GM12891 (cell line): ENCODE measurements around the gene BRAT1.

ENCODE experiments used
- DNase-seq: peaks from one replicate; pipeline ENCODE4 v3.0.0; 2011; ENCODE audit warnings: low spot score; ENCODE audit not compliant: insufficient read length
- FAIRE-seq: peaks from 2 replicates; lab custom pipeline; 2011; peaks lifted over from hg19 to GRCh38; lab: Jason Lieb, UNC
- PAX5 ChIP-seq: IDR thresholded peaks from 2 replicates; pipeline ENCODE4 v1.6.1; 2011; ENCODE audit warnings: low read length, moderate library complexity, mild to moderate bottlenecking; ENCODE audit not compliant: insufficient read depth, severe bottlenecking
- POLR2A ChIP-seq: IDR thresholded peaks from 2 replicates; pipeline ENCODE4 v1.6.1; 2011; ENCODE audit warnings: low read depth, low read length, control low read depth
- POLR2AphosphoS5 ChIP-seq: IDR thresholded peaks from 2 replicates; pipeline ENCODE4 v1.6.1; 2011; ENCODE audit warnings: low read depth, low read length, control low read depth
- POU2F2 ChIP-seq: IDR thresholded peaks from 2 replicates; pipeline ENCODE4 v1.6.1; 2011; ENCODE audit warnings: low read depth, mild to moderate bottlenecking, control low read depth, low read length, moderate library complexity
- SPI1 ChIP-seq: IDR thresholded peaks from 2 replicates; pipeline ENCODE4 v1.6.1; 2011; ENCODE audit warnings: low read depth, low read length, control low read depth
- TAF1 ChIP-seq: IDR thresholded peaks from 2 replicates; pipeline ENCODE4 v1.6.1; 2011; ENCODE audit warnings: low read depth, low read length, control low read depth

Gene BRAT1

DNA sequence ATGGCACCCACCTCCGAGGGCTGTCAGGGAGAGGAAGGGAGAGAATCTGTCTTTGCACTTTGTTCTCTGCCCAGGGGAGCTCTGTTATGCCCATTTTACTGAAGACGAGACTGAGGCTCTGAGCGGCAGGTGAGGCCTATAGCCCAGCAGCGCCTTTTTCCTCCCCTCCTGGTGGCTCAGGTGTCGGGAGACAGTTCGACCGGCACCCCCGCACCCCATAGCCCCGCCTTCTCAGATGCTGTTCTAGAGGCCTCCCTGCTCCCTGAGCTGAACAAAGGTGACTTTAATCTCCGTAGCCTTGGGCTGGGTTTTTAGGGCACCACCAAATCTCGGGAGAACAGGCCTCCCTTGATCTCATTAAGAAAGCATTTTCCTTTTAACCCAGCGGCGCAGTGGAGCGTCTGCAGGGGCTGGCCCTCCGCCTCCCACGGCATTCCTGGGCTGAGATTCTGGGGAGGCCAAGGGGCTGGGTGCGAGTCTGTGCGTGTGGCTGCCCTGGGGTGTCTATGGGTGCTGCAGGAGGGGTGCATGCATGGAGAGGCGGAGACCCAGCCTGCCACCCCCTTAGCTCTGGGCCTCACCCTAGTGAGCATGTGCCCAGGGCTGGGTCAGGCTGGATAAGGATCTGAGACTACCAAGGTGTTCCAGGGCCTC is 32.4 kb downstream of the BRAT1 start:
- FAIRE-seq (no peak), DNase-seq (no peak)
- TF ChIP-seq PAX5, result no peak
- no peak for TF ChIP-seq POU2F2
- no peak for TF ChIP-seq POLR2A
- TF ChIP-seq POLR2AphosphoS5, result no peak
- no peak for TF ChIP-seq TAF1

DNA sequence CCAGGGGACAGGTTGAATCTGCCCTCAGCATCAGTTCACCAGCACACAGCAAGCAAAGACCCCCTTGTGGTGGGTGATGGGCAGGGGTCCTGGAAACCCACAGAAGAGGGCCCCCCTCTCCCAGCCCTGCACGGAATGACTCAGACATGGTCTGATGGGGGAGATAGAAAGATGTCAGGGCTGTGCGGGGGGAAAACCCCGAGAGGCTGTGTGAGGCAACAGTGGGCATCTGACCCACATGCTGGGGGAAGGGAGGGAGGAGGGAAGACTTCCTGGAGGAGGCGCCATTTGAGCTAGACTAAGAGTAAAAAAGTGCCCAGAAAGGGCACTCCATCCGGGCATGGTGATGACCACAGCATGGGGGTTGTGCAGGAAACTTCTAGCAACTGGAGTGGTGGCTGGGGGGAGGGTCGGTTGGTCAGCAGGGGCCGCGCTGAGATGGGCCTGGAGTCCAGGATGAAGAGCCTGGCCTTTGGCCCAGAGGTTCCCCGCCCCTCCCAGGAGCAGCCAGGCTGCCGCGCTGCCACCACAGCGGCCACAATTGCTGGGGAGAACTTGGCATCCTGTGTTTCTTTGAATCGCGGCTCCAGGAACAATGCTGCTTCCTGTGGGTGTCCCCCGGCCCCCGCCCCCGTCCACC is 33.3 kb downstream of the BRAT1 start:
- DNase-seq (no peak), FAIRE-seq (peak; percentile 78)
- no peak for TF ChIP-seq TAF1
- TF ChIP-seq PAX5, result no peak
- no peak for TF ChIP-seq POU2F2

DNA sequence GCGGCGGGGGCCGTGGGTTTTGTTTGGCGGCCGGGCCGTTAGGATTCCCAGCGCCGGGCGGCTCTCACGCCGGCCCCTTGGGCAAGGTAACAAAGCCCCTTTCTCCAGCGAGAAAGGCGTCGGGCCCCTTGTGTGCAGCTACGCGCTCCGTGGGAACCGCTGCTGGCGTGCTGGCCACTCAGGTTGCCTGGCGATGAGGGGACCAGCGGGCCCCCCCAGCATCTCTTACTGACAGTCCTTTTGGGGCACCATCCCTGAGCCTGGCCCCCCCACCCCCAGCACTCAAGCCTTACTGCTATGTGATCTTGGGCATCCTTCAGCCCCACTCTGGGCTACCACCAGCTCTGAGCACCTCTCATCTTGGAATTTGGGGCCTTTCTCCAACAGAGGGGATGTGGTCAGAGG is 34.0 kb downstream of the BRAT1 start:
- no peak for DNase-seq
- no peak for FAIRE-seq

DNA sequence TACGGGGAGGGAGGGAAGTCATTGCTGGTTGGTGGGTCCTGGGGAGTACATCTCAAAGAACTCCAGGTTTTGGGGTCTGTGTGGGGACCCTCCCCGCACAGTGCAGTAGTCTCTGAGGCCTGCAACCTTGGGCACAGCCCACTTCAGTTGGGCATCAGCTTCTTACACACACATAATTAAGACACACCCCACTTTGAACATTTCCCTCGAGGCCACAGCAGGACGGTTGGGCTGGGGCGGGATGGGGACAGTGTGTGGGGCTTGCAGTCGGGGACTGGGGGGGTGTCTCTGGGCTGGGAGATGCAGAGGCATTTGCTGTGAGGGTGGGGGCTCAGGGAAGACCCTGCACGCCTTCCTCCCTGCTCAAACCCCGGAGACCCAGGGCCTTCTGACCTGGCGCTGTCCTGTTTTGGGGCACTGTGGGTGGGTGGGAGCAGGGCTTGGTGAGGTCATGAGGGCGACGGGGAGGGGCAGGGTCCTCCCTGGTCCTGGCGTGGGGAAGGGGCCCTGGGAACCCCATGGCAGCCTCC is 34.5 kb downstream of the BRAT1 start:
- no peak for TF ChIP-seq POU2F2
- TF ChIP-seq POLR2A, result no peak
- no peak for TF ChIP-seq SPI1
- no peak for TF ChIP-seq TAF1
- no peak for TF ChIP-seq POLR2AphosphoS5
- TF ChIP-seq PAX5, result no peak
- FAIRE-seq (no peak), DNase-seq (no peak)

More for the DNA sequence above, 34.0 kb downstream of the BRAT1 start:
- TF ChIP-seq SPI1 (no peak), TAF1 (no peak), POLR2A (no peak), PAX5 (no peak), POU2F2 (no peak), POLR2AphosphoS5 (no peak)

DNA sequence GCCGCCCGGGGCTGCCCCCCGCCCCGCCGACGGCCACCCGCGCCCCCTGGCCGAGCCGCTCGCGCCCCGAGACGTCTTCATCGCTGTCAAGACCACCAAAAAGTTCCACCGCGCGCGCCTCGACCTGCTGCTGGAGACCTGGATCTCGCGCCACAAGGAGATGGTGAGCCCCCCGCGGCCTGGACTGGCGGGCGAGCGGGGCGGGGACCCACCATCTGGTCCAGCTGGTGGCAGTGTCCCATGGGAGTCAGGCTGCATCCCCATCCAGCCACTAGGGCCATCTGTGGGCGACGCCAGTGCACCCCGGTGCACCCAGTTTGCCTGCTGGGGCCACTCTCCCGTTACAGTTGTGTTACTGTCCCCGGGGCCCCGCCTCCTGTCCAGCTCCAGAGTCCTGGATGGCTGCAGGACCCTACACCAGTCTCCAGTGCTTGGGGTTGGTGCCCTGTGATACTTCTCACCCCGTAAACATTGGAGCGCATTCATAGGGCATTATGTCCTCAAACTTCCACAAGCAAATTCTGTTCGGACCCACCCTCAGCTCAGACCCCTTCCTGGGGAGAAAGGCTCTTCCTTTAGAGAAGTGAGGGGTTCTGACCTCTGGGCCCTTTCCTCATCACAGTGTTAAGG is 35.1 kb downstream of the BRAT1 start:
- TF ChIP-seq SPI1, result no peak
- no peak for TF ChIP-seq POLR2A
- TF ChIP-seq PAX5, result no peak
- no peak for TF ChIP-seq POLR2AphosphoS5
- TF ChIP-seq POU2F2, result no peak
- TF ChIP-seq TAF1, result no peak
- FAIRE-seq (peak; percentile 62), DNase-seq (no peak)

DNA sequence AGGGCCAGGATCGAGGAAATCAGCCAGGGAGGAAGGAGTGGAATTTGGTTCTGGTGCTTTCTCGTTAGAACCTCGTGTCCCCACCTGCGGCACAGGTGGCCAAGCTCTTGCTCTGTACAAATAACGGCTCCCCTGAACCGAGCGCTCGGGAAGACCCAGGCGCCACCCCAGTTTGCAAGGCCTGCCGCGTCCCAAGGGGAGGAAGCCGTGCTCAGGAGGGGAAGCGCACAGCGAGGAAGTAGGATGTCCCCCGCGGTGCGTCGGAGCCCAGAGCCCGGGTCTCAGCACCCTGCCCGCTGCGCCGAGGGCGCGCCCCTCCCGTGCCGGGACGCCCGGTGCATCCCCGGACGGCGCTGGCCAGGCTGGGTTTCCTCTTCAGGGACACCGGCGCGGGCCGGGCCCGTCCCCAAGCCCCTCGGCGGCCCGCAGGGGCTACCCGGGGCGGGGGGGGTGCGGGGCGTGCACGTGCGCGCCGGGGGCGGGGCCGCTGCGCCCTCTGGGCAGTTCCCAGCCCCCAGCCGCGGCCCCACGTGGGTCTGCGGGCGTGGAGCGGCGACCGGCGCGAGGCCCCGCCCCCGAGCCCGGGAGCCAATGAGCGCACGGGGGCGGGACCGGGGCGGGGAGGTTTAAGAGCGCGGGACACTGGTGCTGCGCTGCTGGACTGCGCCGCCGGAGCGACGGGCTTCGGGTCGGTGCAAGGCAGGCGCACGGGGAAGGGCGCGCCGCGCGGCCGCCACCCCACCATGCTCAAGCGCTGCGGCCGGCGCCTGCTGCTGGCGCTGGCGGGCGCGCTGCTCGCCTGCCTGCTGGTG is 36.0 kb downstream of the BRAT1 start, which contains the start of gene LFNG:
Gene LFNG, plus strand, starts transcription at position 656 of the 812 bp plus-strand sequence. Its CDS starts 88 bp downstream, at position 744.
- peak; percentile 100 for DNase-seq
- FAIRE-seq, result peak; percentile 94
- TF ChIP-seq POU2F2, result no peak

DNA sequence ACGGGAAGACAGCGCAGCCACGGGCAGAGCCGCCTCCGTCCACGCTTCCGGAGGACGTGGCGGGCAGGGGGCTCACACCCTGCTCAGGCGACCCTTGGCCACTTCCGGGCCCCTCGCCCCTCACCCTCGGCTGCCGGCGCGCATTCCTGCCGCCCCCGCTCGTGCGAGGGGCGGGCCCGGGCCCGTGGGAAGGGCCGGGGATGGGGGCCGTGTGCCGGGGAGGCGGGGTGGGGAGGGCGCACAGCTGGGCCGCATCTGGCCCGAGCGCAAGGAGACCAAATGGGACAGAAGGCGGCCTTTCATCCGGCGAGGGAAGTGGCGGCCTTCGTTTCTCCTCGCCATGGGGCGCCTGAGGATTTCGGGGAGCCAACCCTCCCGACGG is 36.6 kb downstream of the BRAT1 start:
- DNase-seq (no peak), FAIRE-seq (no peak)
- TF ChIP-seq POLR2AphosphoS5 (no peak), SPI1 (no peak), TAF1 (no peak), PAX5 (no peak), POLR2A (no peak), POU2F2 (no peak)

DNA sequence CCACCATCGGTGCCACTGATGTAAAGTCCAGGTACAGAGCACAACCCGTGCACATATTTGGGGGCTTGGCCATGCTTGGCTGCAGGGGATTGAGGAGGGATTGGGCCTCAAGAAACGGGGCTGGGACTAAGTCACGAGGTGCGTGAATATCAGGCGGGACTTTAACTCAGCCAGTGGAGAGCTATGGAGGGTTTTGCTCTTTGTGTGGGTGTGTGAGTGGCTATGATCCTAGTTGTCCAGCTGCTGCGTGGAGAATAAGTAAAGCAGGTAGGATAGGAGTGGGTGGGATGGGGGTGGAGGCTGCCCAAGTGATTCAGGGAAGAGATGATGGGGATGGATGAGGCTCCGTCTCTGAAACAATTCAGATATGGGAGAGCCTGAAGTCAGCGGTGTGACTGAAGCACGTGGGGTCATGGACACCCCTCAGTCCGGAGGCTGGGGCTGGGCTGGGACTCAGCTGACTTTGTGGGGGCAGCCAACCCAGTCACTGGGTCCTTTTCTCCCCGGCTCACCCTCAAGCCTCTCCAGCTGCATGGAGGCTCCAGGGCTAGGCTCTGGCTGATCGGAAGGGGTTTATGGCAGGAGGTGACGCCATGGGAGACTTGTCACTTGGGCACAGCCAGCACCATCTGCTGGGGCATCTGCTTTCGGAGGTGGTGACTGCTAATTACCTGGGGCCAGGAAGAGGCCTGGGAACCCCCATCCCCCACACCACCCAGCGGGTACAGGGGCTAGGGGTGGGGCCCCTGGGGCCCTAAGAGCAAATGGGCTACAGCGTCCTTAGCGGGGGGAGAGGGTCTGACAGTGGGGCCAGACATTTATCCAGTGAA is 37.4 kb downstream of the BRAT1 start:
- DNase-seq (no peak), FAIRE-seq (no peak)
- no peak for TF ChIP-seq PAX5
- no peak for TF ChIP-seq POU2F2
- TF ChIP-seq TAF1, result no peak
- TF ChIP-seq POLR2AphosphoS5, result no peak
- no peak for TF ChIP-seq SPI1
- no peak for TF ChIP-seq POLR2A

DNA sequence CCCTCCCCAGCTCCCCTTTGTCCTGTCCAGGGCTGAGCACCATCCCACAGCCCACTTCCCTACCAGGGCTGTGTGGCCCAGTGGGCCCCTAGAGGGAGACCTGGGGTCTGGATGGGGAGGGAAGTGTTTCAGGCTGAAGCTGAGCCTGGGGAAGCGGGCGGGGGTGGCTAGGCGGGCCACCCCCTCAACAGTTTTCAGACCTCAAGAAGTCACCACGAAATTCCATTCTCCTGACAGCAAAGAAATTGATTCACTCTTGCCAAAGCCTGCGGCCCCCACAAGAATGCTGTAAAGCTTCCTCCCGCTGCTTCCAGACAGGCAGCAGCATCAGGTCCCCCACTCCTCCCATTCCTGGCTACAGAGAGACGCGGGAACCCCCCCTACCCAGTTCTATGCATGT is 38.3 kb downstream of the BRAT1 start:
- FAIRE-seq (no peak), DNase-seq (no peak)
- TF ChIP-seq SPI1, result no peak
- no peak for TF ChIP-seq POLR2A
- no peak for TF ChIP-seq TAF1
- TF ChIP-seq POLR2AphosphoS5, result no peak
- no peak for TF ChIP-seq POU2F2
- TF ChIP-seq PAX5, result no peak
